Stomach (tissue), 9 donors: ENCODE results near the gene THSD4. TPM values are rescaled to one million over a fixed set of nuclear protein-coding genes. Genes with fewer than 3 reads are reported as not detected.

Experiments used
- DNase-seq, 2 donors: peaks; one replicate each; pipeline versions ENCODE4 v3.0.0 to v3.0.0-alpha.2; 2013 to 2019
- H3K27ac ChIP-seq, 5 donors: fragments of 200-600 bp in 4 of 5; sonication (generic) in 4 of 5; one replicate each; pipeline ENCODE4 v1.5.1; 2013 to 2019; ENCODE audit warnings: mild to moderate bottlenecking in 1 of 5, moderate library complexity in 1 of 5
- H3K27me3 ChIP-seq, 3 donors: fragments of 200-600 bp; sonication (generic); one replicate each; pipeline ENCODE4 v1.5.1; 2017 to 2019; ENCODE audit warnings: mixed run types in 1 of 3
- H3K36me3 ChIP-seq, 4 donors: fragments of 200-600 bp; sonication (generic); 1 replicate in 3 of 4; 2 replicates in 1 of 4; pipeline ENCODE4 v1.5.1; 2016 to 2019
- H3K4me1 ChIP-seq, 4 donors: fragments of 200-600 bp; sonication (generic); one replicate each; pipeline ENCODE4 v1.5.1; 2016 to 2019
- H3K4me3 ChIP-seq, 4 donors: fragments of 200-600 bp; sonication (generic) in 3 of 4; one replicate each; pipeline ENCODE4 v1.5.1; 2016 to 2019; ENCODE audit warnings: mild to moderate bottlenecking in 1 of 4
- H3K9me3 ChIP-seq, 4 donors: fragments of 200-600 bp; sonication (generic); one replicate each; pipeline ENCODE4 v1.5.1; 2016 to 2019
- EP300 ChIP-seq: sonication (generic); formaldehyde crosslinking; IDR thresholded peaks from one replicate; pipeline ENCODE4 v1.6.1; 2017; ENCODE audit warnings: antibody characterized with exemption
- POLR2A ChIP-seq, 4 donors: fragments of 450-650 bp; IDR thresholded peaks; one replicate each; pipeline ENCODE4 v1.6.1; 2016; ENCODE audit warnings: antibody characterized with exemption in 4 of 4, control low read depth in 2 of 4, mild to moderate bottlenecking in 1 of 4, moderate library complexity in 1 of 4
- POLR2AphosphoS5 ChIP-seq, 3 donors: sonication (generic); formaldehyde crosslinking; IDR thresholded peaks; one replicate each; pipeline ENCODE4 v1.6.1; 2016; ENCODE audit warnings: antibody characterized with exemption in 3 of 3
- WGBS, 5 donors: extraction: QIAGEN DNeasy Blood & Tissue Kit in 3 of 5; methylation state at CpG; one replicate each; pipeline versions ENCODE4 v1.1.5 to v1.1.7; 2013 to 2018; 5-methylcytosine and 5-hydroxymethylcytosine counted together
- intact Hi-C: fragments of 100-400 bp; cut with DNase I; formaldehyde crosslinking; loops from one replicate; pipeline ENCODE4 v1.15.1; 2023; ENCODE audit warnings: low total_unique reads
- polyA plus RNA-seq, 3 donors: library from polyadenylated mRNA; stranded (reverse); fragments of 200-250 nt; gene quantifications; one replicate each; pipeline ENCODE4 v1.2.3, GENCODE V29; 2013
- total RNA-seq, 5 donors: library from RNA; depleted of rRNA; stranded (reverse); fragments of >200 nt; gene quantifications; one replicate each; pipeline versions ENCODE4 v1.1.0 to v1.2.3, GENCODE V29; 2014 to 2016
- TF ChIP-seq, protein P1 (sequence below), 7 experiments: fragments of 450-650 bp in 4 of 7; fragments of 200-600 bp in 3 of 7; sonication (generic) in 3 of 7; IDR thresholded peaks; one replicate each; pipeline ENCODE4 v1.5.1; 2016 to 2019; ENCODE audit warnings: antibody characterized with exemption in 7 of 7, control low read depth in 2 of 7, mild to moderate bottlenecking in 1 of 7
- donor health status: healthy with polysubstance abuse.
- donor health status: Bipolar disorder and iron deficiency.
- donor health status: healthy.

The THSD4 gene
- total and polyA plus RNA-seq, 8 donors = 1.8 to 79.4 (median 22.0) TPM

DNA sequence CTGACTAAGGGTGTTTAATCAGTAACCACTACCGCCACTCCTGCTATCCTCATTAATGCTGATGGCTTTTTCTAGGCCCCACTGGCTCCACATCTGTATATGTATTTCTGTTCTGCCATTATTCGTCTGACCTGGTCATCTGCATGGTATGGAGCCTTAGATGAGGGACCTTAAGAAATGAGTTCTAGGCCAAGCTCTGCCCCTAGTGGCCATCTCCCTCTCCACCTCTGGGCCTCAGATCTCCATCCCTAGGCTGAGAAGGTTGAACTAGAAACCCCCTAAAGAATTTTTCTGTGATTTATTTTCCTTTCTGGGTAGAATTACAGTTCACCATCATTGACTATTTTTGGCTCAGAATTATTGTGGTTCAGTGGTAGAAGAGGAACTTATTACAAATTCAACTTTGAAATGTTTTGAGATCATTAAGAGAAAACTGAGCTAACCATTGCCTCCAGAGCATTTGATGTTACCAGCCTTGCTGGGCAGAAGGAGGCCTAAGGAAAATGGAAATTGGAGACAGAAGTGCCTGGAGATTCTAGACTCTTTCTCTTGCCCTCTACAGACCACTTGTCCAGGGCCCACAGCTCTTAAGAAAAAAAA lies 369.9 kb downstream of the THSD4 start:
- intact Hi-C loops = no loop called here
- H3K36me3 ChIP-seq = no peaks in the 10 kb centered on the region
- no peaks in the 10 kb centered on the region for H3K4me1 ChIP-seq
- 92 to 96% (median 93%) methylated on average over 2 of the region's 2 CpGs for WGBS, 5 donors
- H3K27me3 ChIP-seq = no peaks in the 10 kb centered on the region
- no peak overlapping the region for H3K27ac ChIP-seq
- no peak for DNase-seq
- TF ChIP-seq, protein P1, sequence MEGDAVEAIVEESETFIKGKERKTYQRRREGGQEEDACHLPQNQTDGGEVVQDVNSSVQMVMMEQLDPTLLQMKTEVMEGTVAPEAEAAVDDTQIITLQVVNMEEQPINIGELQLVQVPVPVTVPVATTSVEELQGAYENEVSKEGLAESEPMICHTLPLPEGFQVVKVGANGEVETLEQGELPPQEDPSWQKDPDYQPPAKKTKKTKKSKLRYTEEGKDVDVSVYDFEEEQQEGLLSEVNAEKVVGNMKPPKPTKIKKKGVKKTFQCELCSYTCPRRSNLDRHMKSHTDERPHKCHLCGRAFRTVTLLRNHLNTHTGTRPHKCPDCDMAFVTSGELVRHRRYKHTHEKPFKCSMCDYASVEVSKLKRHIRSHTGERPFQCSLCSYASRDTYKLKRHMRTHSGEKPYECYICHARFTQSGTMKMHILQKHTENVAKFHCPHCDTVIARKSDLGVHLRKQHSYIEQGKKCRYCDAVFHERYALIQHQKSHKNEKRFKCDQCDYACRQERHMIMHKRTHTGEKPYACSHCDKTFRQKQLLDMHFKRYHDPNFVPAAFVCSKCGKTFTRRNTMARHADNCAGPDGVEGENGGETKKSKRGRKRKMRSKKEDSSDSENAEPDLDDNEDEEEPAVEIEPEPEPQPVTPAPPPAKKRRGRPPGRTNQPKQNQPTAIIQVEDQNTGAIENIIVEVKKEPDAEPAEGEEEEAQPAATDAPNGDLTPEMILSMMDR (IDR thresholded peaks at IDR 0.05) = no peak
- TF ChIP-seq POLR2AphosphoS5 (IDR thresholded peaks at IDR 0.05) = no peak
- no peak overlapping the region for H3K4me3 ChIP-seq
- no peaks in the 10 kb centered on the region for H3K9me3 ChIP-seq

GRCh38 chr15:71489570-71489969 lies 374.3 kb downstream of the THSD4 start:
- DNase-seq = no peak
- Histone ChIP-seq H3K27me3 (no peaks in the 10 kb centered on the region), H3K4me3 (no peak overlapping the region), H3K27ac (no peak overlapping the region), H3K4me1 (peaks cover 0 to 6% (median 2%) of the 10 kb centered on the region in 4 donors), H3K36me3 (no peaks in the 10 kb centered on the region), H3K9me3 (peaks cover 0 to 6% (median 0%) of the 10 kb centered on the region in 4 donors)
- 89 to 98% (median 92%) methylated on average over 3 of the region's 3 CpGs for WGBS, 5 donors
- TF ChIP-seq, protein P1 (IDR thresholded peaks at IDR 0.05) = no peak
- TF ChIP-seq EP300 = no peak
- no peak for TF ChIP-seq POLR2AphosphoS5 (IDR thresholded peaks at IDR 0.05)
- TF ChIP-seq POLR2A (IDR thresholded peaks at IDR 0.05) = no peak
- intact Hi-C loops = no loop called here

DNA sequence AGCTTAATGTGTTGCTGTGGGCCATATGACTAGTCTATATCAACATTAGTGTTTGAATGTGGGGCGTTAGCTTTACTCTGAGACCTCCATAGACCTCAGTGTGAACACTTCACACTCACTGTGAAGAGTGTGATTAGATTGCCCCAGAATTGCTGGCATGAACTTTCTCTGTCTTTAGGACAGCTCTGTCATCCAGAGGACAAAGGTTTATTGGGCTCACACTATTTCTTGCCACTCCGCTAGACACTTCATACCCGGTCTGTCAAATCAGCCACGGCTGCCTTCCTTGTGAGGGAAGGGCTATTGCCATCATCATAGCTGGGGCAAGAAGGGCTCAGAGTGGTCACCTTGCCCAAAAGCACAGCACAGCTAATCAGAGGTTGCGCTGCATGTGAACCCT lies 378.3 kb downstream of the THSD4 start:
- WGBS, 5 donors = 73 to 85% (median 77%) methylated on average over 5 of the region's 5 CpGs
- Histone ChIP-seq H3K9me3 (peaks cover 0 to 6% (median 0%) of the 10 kb centered on the region in 4 donors), H3K27me3 (no peaks in the 10 kb centered on the region), H3K36me3 (no peaks in the 10 kb centered on the region), H3K27ac (no peak overlapping the region), H3K4me3 (no peak overlapping the region), H3K4me1 (peaks cover 0 to 15% (median 2%) of the 10 kb centered on the region in 4 donors)
- TF ChIP-seq, protein P1 (IDR thresholded peaks at IDR 0.05) = no peak
- TF ChIP-seq EP300 (no peak), POLR2AphosphoS5 (IDR thresholded peaks at IDR 0.05) (no peak), POLR2A (IDR thresholded peaks at IDR 0.05) (no peak)
- intact Hi-C loops = no loop called here
- DNase-seq = no peak

DNA sequence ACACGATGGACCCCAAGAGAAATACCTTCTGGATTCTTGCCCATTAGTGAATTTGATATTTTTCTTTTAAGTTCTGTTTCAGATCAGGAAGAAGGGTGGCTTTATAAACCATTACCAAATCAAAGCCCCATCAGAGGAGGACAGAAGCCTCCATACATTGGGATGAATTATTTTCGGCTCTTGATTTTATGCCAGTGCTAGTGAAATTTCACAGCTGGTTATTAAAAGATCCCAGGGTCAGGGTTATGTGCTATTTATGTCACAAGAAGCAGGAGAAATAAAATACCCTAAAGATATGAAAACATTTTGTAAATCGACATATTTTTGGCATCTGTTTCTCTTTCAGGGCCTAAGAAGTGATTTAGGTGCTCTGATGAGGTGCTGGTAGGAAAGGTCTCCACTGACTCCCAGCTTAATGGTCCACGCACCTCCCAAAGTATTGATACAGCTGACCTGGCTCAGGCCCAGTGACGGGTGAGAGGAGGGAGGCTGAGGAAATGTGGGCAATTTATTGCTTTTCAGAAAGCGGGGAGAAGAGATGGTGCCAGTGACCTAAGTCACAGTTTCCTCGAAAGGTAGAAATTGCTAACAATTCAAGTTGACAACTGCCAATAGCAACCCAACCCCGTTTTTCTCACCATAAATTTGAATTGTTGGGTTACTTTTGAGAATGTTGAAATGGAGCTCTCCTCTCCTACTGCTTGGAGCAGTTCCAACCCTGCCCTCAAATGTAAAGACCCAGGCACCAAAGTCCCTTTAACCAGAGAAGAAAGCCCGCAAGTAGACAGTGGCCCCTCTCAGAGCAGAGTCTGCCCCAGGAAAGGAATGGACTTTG lies 379.5 kb downstream of the THSD4 start:
- no peak for DNase-seq
- intact Hi-C loops = no loop called here
- WGBS, 5 donors = 68 to 78% (median 75%) methylated on average over 9 of the region's 9 CpGs
- Histone ChIP-seq H3K9me3 (peaks cover 0 to 6% (median 0%) of the 10 kb centered on the region in 4 donors), H3K27ac (no peak overlapping the region), H3K4me1 (peaks cover 0 to 15% (median 2%) of the 10 kb centered on the region in 4 donors), H3K4me3 (no peak overlapping the region), H3K27me3 (no peaks in the 10 kb centered on the region), H3K36me3 (no peaks in the 10 kb centered on the region)
- TF ChIP-seq POLR2AphosphoS5 (IDR thresholded peaks at IDR 0.05) (no peak), EP300 (no peak), POLR2A (IDR thresholded peaks at IDR 0.05) (no peak)
- TF ChIP-seq, protein P1 (IDR thresholded peaks at IDR 0.05) = no peak
